SK-N-MC (cell line): ENCODE measurements around the gene PDZRN3.

Experiments used
- DNase-seq: peaks from one replicate; pipeline ENCODE4 v3.0.0-alpha.2; 2011; ENCODE audit warnings: low read depth, low spot score
- H3K27ac ChIP-seq: fragments of 200-600 bp; sonication (generic); 2 replicates; pipeline ENCODE4 v1.5.1; 2016; ENCODE audit warnings: mixed run types
- H3K36me3 ChIP-seq: fragments of 200-600 bp; sonication (generic); 2 replicates; pipeline ENCODE4 v1.6.1; 2017; ENCODE audit warnings: antibody characterized with exemption, low read length, mixed read lengths; ENCODE audit not compliant: insufficient read depth
- H3K4me3 ChIP-seq: fragments of 200-600 bp; sonication (generic); 2 replicates; pipeline ENCODE4 v1.5.1; 2016
- H3K9ac ChIP-seq: fragments of 200-600 bp; sonication (generic); 2 replicates; pipeline ENCODE4 v1.8.0; 2017; ENCODE audit warnings: mixed run types, mixed read lengths; ENCODE audit not compliant: insufficient read length
- H3K9me3 ChIP-seq: fragments of 200-600 bp; sonication (generic); 2 replicates; pipeline ENCODE4 v1.6.1; 2017; ENCODE audit warnings: low read depth, mild to moderate bottlenecking, antibody characterized with exemption, low read length, moderate library complexity, mixed read lengths
- EZH2 ChIP-seq: fragments of 200-600 bp; sonication (generic); IDR thresholded peaks from one replicate; pipeline ENCODE4 v1.6.1; 2017; ENCODE audit warnings: antibody characterized with exemption
- FOXP2 ChIP-seq: optimal IDR thresholded peaks from 2 replicates; pipeline ENCODE3; 2011; ENCODE audit warnings: mild to moderate bottlenecking, moderate library complexity; ENCODE audit not compliant: insufficient read depth; ENCODE audit errors: extremely low read length, control extremely low read depth
- POLR2AphosphoS5 ChIP-seq: IDR thresholded peaks from 2 replicates; pipeline ENCODE4 v1.6.1; 2012; ENCODE audit warnings: mild to moderate bottlenecking, low read depth, low read length, borderline replicate concordance

Gene PDZRN3

DNA sequence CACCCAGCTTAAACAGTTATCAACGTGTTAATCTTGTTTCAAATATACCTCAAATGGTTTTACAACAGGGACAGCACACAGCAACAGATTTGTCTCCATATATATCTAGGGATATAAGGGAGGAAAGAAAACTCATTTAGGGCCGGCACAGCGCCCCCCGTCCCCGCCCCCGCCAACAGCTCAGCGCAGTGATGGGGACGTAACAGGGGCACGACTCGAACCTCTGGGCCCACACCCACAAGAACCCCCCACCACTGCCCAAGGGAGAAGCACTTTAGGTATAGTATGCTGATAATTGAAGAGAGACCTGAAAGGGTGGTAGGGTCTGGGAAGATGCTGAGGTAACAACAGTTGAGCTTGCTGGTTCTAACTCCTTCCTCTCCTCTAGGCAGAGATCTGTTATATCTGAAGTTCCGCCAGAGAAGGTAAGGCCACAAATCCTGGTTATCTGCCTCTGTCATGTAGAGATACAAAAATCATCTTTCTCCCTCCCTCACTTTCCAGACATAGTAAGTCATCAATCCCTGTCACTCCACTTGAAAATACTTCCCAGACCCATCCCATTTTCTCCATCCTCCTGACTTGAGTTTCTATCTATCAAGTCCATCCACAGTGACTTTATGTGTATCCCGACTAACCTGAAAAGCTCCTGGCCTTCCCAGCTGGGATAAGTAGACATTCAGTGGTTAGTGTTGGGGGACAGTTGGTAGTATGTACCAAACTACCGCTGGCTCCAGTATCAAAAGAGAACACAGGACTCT is 126.9 kb downstream of the PDZRN3 start:
- H3K9ac ChIP-seq = no peak overlapping the region
- TF ChIP-seq POLR2AphosphoS5 = no peak
- no peak for TF ChIP-seq FOXP2
- no peak for TF ChIP-seq EZH2
- DNase-seq = no peak
- H3K4me3 ChIP-seq = no peak overlapping the region
- H3K27ac ChIP-seq = no peak overlapping the region
- no peaks in the 10 kb centered on the region for H3K9me3 ChIP-seq
- H3K36me3 ChIP-seq = no peaks in the 10 kb centered on the region

DNA sequence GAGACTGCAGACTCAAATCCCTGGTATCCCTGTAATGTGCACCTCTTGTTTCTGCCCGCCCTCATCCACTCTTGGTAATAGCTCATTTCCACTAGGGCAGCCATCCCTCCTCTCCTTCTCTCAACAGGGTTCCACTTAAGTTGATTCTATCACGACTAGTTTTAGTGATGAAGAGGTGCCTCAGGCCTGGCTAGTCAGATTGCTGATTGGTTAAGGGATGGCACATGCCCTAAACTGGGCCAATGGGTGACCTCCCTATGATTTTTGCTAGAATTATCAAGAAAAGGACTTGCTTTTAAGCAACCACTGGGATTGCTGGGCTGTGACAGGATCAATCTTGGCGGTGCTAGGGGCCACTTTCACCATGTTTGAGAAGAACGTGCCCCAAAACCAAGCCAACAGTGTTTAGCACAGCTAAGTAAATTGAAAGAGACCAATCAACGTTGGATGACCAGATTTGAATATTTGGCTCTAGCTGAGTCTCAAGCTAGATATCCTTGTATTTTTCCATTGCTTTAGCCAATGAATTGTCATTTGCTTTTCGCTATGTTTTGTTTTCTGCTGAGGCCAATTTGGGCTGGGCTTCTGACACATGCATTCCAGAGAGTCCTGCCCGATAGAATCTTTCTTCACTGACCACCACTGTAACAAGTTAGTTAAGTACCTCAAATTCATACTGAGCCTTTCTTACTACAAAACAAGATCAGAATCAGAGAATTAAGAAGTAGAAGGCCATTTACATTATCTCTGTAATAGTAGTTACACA is 131.0 kb downstream of the PDZRN3 start:
- Histone ChIP-seq H3K36me3 (no peaks in the 10 kb centered on the region), H3K4me3 (no peak overlapping the region), H3K9me3 (no peaks in the 10 kb centered on the region), H3K27ac (no peak overlapping the region), H3K9ac (no peak overlapping the region)
- TF ChIP-seq POLR2AphosphoS5 = no peak
- no peak for TF ChIP-seq EZH2
- TF ChIP-seq FOXP2 = no peak
- no peak for DNase-seq

DNA sequence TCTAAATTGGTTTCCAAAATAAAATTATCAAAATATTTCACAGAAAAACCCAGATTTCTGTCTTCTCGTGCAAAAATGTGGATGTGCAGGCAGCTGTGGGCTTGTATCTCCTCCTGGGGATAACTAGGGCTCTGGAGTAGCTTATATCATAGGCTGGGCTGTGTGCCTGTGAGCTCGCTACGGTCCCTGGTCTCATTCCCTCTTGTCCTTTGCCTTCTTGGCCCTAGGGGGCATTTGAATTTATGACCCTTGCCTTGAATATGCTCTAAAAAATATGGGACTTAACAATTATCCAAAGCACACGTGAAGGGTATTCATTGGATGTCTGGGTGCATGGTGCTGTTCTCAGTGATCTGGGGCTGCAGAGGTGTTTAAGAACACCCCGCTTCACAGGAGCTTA is 132.6 kb downstream of the PDZRN3 start:
- TF ChIP-seq EZH2 (no peak), POLR2AphosphoS5 (no peak)
- no peak for DNase-seq
- Histone ChIP-seq H3K9ac (no peak overlapping the region), H3K9me3 (no peaks in the 10 kb centered on the region), H3K4me3 (no peak overlapping the region), H3K27ac (no peak overlapping the region), H3K36me3 (no peaks in the 10 kb centered on the region)

DNA sequence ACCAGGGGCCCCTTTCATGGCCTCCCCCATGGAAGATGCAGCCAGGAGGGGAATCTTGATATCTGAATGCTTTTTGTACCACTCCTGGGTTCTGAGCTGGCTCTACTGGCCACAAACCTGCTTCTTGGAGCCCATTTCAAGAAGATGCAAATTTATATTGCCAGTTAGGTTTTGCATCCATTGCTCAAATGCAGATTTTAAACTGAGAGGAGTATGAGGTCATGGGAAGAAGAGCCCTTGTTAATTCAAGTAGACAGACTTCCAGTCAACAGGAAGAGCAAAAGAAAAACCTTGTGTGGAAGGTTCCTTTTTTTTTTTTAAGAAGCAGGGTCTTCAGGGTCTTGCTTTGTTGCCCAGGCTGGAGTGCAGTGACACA is 133.5 kb downstream of the PDZRN3 start:
- H3K4me3 ChIP-seq = no peak overlapping the region
- H3K9me3 ChIP-seq = no peaks in the 10 kb centered on the region
- TF ChIP-seq POLR2AphosphoS5 (no peak), EZH2 (no peak), FOXP2 (no peak)
- no peak overlapping the region for H3K27ac ChIP-seq
- no peaks in the 10 kb centered on the region for H3K36me3 ChIP-seq
- no peak for DNase-seq
- no peak overlapping the region for H3K9ac ChIP-seq

DNA sequence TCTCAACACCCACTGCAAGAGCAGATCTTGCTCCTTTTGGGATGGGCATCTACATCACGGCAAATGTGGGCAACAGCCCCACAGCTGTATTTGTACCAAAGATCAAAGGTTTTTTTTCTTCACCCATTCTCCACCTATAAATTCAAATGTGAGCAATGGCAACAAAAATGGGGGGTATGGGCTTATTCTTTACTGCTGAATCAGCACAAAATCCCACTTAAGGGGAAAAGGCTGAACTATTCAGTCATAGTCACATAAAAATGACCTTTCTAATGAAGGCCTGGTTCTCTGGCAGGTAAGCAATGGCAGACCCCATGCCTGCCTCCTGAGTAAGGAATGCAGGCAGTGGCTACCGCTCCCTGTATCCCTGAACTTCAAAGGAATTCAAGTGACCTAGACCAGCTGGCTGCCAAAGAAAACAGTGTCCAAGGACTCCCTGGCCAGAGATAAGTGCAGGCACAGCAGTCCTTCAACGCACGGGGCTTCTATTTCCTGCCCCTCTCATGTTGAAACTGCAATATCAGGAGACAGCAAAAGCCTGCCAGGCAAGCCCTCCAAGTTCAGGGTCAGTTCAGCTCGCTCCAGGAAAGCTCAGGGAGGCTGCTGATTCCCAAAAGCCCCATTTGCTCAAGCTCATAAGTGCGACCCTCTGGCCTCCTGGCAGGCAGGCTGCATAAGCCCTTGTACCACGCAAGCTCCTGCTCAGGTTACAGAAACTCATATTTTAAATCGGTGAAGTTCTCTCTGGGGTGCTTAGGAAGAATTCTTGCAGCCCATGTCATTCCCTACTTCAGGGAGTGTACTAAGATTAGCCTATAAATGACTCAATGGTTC is 134.1 kb downstream of the PDZRN3 start:
- TF ChIP-seq FOXP2 = no peak
- TF ChIP-seq EZH2 = no peak
- no peak for TF ChIP-seq POLR2AphosphoS5
- H3K36me3 ChIP-seq = no peaks in the 10 kb centered on the region
- no peak overlapping the region for H3K27ac ChIP-seq
- H3K9me3 ChIP-seq = no peaks in the 10 kb centered on the region
- no peak for DNase-seq
- H3K4me3 ChIP-seq = no peak overlapping the region
- H3K9ac ChIP-seq = no peak overlapping the region

DNA sequence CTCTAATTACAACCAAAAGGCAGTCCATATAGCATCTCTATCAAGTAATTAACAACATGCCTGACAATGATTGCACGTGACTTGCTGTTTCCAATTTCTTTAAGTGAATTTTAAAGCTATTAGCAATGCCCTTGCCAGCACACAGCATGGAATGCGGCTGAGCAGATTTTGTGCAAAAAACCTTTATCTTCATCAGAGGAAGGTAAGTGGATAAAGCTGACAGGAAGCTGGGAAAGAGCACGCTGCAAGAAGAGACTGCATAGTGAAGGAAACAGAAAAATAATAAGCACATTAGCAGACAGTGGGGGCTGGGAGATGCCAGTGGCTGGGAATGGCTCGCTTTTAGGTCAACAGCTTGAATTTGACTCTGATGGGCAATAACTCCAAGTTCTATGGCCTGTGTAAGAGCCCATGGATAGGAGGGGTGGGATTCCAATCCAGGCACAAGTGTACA is 138.8 kb downstream of the PDZRN3 start:
- no peaks in the 10 kb centered on the region for H3K36me3 ChIP-seq
- H3K9ac ChIP-seq = no peak overlapping the region
- TF ChIP-seq POLR2AphosphoS5 = no peak
- TF ChIP-seq FOXP2 = no peak
- TF ChIP-seq EZH2 = no peak
- no peak for DNase-seq
- no peak overlapping the region for H3K4me3 ChIP-seq
- H3K27ac ChIP-seq = no peak overlapping the region
- H3K9me3 ChIP-seq = no peaks in the 10 kb centered on the region

DNA sequence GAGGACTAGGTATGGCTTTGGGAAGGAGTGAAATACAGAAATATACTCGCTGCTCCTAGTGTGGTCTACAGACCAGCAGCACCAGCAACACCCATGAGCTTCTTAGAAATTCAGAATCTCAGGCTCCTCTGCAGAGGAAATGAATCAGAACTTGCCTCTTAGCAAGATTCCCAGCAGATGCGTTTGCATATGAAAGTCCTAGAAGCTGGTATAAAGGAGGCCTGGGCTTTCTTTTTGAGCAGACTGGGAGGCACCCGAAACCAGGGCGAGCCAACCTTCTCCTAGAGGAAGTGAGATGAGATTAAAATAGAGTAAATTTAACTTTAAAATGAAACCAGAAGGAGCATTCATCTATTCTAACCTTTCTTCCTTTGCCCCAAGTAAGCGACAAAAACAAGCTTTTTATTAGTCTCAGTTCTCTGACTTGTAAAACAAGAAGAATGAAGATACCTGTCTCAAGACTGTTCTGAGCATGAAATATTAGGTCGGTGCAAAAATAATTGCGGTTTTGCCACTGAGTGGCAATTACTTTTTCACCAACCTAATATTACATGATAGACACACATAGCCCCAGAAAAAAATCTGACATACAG is 140.0 kb downstream of the PDZRN3 start:
- no peak overlapping the region for H3K4me3 ChIP-seq
- H3K9me3 ChIP-seq = no peaks in the 10 kb centered on the region
- no peaks in the 10 kb centered on the region for H3K36me3 ChIP-seq
- no peak overlapping the region for H3K27ac ChIP-seq
- H3K9ac ChIP-seq = no peak overlapping the region
- DNase-seq = no peak
- TF ChIP-seq POLR2AphosphoS5 (no peak), FOXP2 (no peak), EZH2 (no peak)

DNA sequence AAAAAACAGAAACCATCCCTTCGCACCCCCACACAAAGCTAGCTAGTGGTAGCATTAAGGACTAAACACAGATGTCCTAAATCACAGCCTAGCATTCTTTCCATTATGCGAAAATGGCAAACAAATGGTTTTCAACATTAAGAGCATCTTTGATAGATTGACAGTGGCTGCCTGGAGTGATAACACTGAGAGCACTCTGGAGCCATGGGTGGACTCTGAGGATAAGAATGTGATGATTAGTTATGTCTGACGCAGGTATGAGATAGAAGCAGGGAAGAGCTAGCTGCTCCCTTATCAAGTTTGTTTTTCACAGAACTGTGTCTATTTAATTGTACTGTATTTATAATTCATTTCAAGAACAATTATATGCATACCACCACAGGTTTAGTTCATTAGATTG is 142.9 kb downstream of the PDZRN3 start:
- TF ChIP-seq FOXP2 (no peak), EZH2 (no peak), POLR2AphosphoS5 (no peak)
- no peak overlapping the region for H3K4me3 ChIP-seq
- no peak overlapping the region for H3K27ac ChIP-seq
- no peaks in the 10 kb centered on the region for H3K9me3 ChIP-seq
- no peak for DNase-seq
- no peaks in the 10 kb centered on the region for H3K36me3 ChIP-seq
- no peak overlapping the region for H3K9ac ChIP-seq
